ENCODE results near the gene TRMU.

Gene TRMU

GRCh38 chr22:46336119-46337078, 885 bp downstream of the TRMU start:
- TF ChIP-seq CTCF (IDR thresholded peaks at IDR 0.05; ENCODE audit: insufficient read depth, low read depth, low read length, missing control alignments) = no peak

GRCh38 chr22:46337870-46338269, 2.4 kb downstream of the TRMU start:
- TF ChIP-seq CTCF (IDR thresholded peaks at IDR 0.05; ENCODE audit: insufficient read depth, low read depth, low read length, missing control alignments) = no peak
- no peak overlapping the region for H3K4me3 ChIP-seq (ENCODE audit: low read depth, low read length)
- DNase-seq (ENCODE audit: low read depth) = no peak

More at GRCh38 chr22:46336119-46337078, 885 bp downstream of the TRMU start:
- peak; percentile 23 for DNase-seq (ENCODE audit: low read depth)
- H3K4me3 ChIP-seq (ENCODE audit: low read depth, low read length) = peak overlapping the region; percentile 72

- TF ChIP-seq CTCF (IDR thresholded peaks at IDR 0.05; ENCODE audit: insufficient read depth, low read depth, low read length, missing control alignments) = no peak
- DNase-seq (ENCODE audit: low read depth) = no peak
- no peak overlapping the region for H3K4me3 ChIP-seq (ENCODE audit: low read depth, low read length)
Observed at GRCh38 chr22:46338636-46339035, 3.1 kb downstream of the TRMU start.

GRCh38 chr22:46339956-46340355, 4.4 kb downstream of the TRMU start:
- TF ChIP-seq CTCF (IDR thresholded peaks at IDR 0.05; ENCODE audit: insufficient read depth, low read depth, low read length, missing control alignments) = no peak
- no peak overlapping the region for H3K4me3 ChIP-seq (ENCODE audit: low read depth, low read length)
- no peak for DNase-seq (ENCODE audit: low read depth)

GRCh38 chr22:46340676-46341075, 5.2 kb downstream of the TRMU start:
- no peak for TF ChIP-seq CTCF (IDR thresholded peaks at IDR 0.05; ENCODE audit: insufficient read depth, low read depth, low read length, missing control alignments)
- DNase-seq (ENCODE audit: low read depth) = no peak
- no peak overlapping the region for H3K4me3 ChIP-seq (ENCODE audit: low read depth, low read length)

GRCh38 chr22:46346680-46347405, 11.3 kb downstream of the TRMU start:
- no peak overlapping the region for H3K4me3 ChIP-seq (ENCODE audit: low read depth, low read length)
- no peak for DNase-seq (ENCODE audit: low read depth)
- no peak for TF ChIP-seq CTCF (IDR thresholded peaks at IDR 0.05; ENCODE audit: insufficient read depth, low read depth, low read length, missing control alignments)
